Thoracic aorta (tissue), 2 donors: Measurements from ENCODE around the gene PTPN1. TPM values are rescaled to one million over a fixed set of nuclear protein-coding genes. Genes with fewer than 3 reads are reported as not detected.
"Not testable (repeated sequence)": the region's sequence is repeated elsewhere in the genome, so short reads cannot be mapped to it uniquely, and the experiment has no call there.

ENCODE experiments used
- ATAC-seq: fragments of 150-250 bp; one replicate; pipeline ENCODE4 v1.8.0; 2017; ENCODE audit warnings: low read depth; ENCODE audit not compliant: insufficient number of reproducible peaks, low FRiP score
- DNase-seq: peaks from one replicate; pipeline ENCODE4 v3.0.0-alpha.2; 2020; ENCODE audit warnings: low spot score
- H3K27ac ChIP-seq, 2 donors: fragments of 200-600 bp; sonication (generic); 1 replicate in 1 of 2; 2 replicates in 1 of 2; pipeline ENCODE4 v1.5.1; 2016; ENCODE audit warnings: mild to moderate bottlenecking in 2 of 2, moderate library complexity in 2 of 2
- H3K27me3 ChIP-seq: fragments of 200-600 bp; sonication (generic); replicated peaks from 2 replicates; pipeline ENCODE4 v1.6.0; 2016; ENCODE audit warnings: mild to moderate bottlenecking; ENCODE audit not compliant: insufficient read depth
- H3K36me3 ChIP-seq: fragments of 200-600 bp; sonication (generic); one replicate; pipeline ENCODE4 v1.5.1; 2016
- H3K4me1 ChIP-seq, 2 donors: fragments of 200-600 bp; sonication (generic); 1 replicate in 1 of 2; 2 replicates in 1 of 2; pipeline versions ENCODE4 v1.5.1 to v1.6.0; 2016; ENCODE audit warnings: low read depth in 2 of 2, mild to moderate bottlenecking in 1 of 2; ENCODE audit not compliant: control insufficient read depth in 1 of 2
- H3K4me3 ChIP-seq: fragments of 200-600 bp; sonication (generic); 2 replicates; pipeline ENCODE4 v1.5.1; 2016; ENCODE audit warnings: mild to moderate bottlenecking
- H3K9me3 ChIP-seq: fragments of 200-600 bp; sonication (generic); 2 replicates; pipeline ENCODE4 v1.5.1; 2016
- total RNA-seq, 2 donors: library from RNA; depleted of rRNA; stranded (reverse); fragments of >200 nt; gene quantifications; one replicate each; pipeline versions ENCODE4 v1.1.0 to v1.2.3, GENCODE V29; 2016
- TF ChIP-seq, protein P1 (sequence below): fragments of 200-600 bp; sonication (generic); IDR thresholded peaks from one replicate; pipeline ENCODE4 v1.5.1; 2019; ENCODE audit warnings: antibody characterized with exemption

PTPN1 gene
- total RNA-seq, 2 donors from 2014 or later, result 32.5 to 68.9 TPM

DNA sequence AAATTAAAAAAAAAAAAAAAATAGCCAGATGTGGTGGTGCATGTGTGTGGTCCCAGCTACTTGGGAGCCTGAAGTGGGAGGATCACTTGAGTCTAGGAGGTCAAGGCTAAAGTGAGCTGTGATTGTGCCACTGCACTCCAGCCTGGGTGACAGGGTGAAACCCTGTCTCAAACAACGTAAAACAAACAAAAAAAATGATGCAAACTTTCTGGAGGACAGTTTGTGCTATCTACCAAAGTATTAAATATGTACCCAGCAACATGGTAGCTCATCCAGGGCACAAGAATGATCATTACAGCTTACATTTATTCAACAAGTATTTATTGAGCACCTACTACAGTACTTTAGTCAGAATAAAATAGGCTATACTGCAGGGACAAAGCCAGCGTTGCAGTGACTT lies 40.4 kb upstream of the PTPN1 start:
- no peak for DNase-seq
- H3K4me1 ChIP-seq, result no peaks in the 10 kb centered on the region
- H3K36me3 ChIP-seq, result no peaks in the 10 kb centered on the region
- TF ChIP-seq, protein P1, sequence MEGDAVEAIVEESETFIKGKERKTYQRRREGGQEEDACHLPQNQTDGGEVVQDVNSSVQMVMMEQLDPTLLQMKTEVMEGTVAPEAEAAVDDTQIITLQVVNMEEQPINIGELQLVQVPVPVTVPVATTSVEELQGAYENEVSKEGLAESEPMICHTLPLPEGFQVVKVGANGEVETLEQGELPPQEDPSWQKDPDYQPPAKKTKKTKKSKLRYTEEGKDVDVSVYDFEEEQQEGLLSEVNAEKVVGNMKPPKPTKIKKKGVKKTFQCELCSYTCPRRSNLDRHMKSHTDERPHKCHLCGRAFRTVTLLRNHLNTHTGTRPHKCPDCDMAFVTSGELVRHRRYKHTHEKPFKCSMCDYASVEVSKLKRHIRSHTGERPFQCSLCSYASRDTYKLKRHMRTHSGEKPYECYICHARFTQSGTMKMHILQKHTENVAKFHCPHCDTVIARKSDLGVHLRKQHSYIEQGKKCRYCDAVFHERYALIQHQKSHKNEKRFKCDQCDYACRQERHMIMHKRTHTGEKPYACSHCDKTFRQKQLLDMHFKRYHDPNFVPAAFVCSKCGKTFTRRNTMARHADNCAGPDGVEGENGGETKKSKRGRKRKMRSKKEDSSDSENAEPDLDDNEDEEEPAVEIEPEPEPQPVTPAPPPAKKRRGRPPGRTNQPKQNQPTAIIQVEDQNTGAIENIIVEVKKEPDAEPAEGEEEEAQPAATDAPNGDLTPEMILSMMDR, result no peak
- no peak overlapping the region for H3K4me3 ChIP-seq
- H3K9me3 ChIP-seq, result no peaks in the 10 kb centered on the region
- no peaks in the 10 kb centered on the region for H3K27me3 ChIP-seq
- ATAC-seq, result no peak
- no peak overlapping the region for H3K27ac ChIP-seq

DNA sequence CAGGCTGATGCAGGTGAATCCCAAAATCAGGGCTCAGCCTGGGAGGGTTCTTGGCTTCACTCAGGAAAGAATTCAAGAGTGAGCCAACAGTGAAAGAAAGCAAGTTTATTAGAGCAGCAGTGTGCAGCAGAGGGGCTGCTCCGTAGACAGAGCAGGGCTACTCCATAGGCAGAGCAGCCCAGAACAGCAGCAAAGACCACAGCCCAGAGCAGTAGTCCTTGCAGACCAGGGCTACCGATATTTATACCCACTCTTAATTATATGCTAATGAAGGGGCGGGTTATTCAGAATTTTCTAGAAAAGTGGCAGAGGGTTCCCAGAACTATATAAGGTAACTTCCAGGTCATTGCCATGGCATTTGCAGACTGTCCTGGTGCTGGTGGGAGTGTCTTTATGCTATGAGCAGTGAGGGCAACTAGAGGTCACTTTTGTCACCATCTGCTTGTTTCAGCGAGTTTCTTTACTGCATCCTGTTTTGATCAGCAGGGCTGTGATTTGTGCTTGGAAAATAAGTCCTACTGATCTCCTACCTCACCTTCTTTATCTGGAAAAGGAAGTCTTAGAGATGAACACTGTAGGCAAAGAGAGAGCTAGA lies 39.8 kb upstream of the PTPN1 start:
- Histone ChIP-seq H3K27me3 (no peaks in the 10 kb centered on the region), H3K36me3 (no peaks in the 10 kb centered on the region), H3K27ac (no peak overlapping the region), H3K9me3 (no peaks in the 10 kb centered on the region), H3K4me3 (no peak overlapping the region), H3K4me1 (no peaks in the 10 kb centered on the region)
- TF ChIP-seq, protein P1, result no peak
- ATAC-seq (no peak), DNase-seq (no peak)

DNA sequence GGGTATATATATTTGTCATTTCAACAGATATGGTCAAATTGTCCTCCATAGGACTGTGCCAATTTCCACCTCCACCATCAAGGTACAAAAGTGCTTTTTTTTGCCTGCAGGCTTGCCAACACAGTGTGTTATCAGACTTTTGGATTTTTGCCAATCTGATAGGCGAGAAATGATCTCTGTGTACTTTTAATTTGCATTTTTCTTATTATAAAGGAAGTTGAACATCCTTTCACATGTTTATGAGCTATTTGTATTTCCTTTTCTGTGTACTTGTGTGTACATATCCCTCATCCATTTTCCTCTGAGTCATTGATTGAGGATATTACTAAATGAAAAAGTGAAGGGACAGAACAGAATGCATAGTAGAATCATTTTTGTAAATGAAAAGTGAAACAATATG lies 39.0 kb upstream of the PTPN1 start:
- no peaks in the 10 kb centered on the region for H3K36me3 ChIP-seq
- TF ChIP-seq, protein P1, result no peak
- H3K27ac ChIP-seq, result no peak overlapping the region
- ATAC-seq (no peak), DNase-seq (no peak)
- no peaks in the 10 kb centered on the region for H3K9me3 ChIP-seq
- no peaks in the 10 kb centered on the region for H3K4me1 ChIP-seq
- H3K4me3 ChIP-seq, result no peak overlapping the region
- no peaks in the 10 kb centered on the region for H3K27me3 ChIP-seq

DNA sequence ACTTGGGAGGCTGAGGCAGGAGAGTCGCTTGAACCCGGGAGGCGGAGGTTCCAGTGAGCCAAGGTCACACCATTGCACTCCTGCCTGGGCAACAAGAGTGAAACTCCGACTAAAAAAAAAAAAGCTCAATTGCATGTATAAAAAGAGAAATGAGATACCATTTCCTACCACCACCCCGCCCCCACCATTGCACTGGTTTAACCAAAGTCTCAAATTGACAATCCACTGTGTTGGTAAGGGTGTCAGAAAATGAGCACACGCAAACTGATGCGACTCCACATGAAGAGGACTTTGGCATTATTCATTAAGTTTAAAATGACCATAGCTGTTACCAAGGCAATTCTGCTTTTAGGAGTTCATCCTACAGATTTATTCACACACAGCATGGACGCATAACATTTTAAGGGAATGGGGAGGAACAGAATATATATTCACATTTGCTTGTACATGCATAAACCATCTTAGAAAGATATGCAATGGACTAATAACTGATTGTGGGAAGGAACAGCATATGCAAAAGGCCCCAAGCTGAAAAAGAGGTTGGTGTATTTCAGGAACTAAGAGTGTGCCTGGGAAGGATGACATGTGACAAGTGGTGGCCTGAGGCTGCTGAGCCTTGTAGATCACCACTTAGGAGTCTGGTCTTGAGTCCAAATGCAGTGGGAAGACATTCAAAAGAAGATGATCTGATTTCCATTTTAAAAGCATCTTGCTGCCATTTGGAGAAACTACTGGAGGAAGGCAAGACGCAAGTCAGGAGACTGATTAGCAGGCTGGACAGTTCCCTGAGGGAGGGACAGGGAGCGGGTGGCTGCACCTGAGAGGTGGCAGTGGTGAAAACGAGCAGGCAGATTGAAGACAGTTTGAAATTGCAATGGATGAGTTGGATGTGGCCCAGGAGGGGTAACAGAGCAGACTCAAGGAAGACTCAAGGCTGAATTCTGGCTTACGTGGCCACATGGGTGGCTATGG lies 37.2 kb upstream of the PTPN1 start:
- no peaks in the 10 kb centered on the region for H3K4me1 ChIP-seq
- no peak overlapping the region for H3K27ac ChIP-seq
- TF ChIP-seq, protein P1, result no peak
- H3K4me3 ChIP-seq, result no peak overlapping the region
- H3K9me3 ChIP-seq, result no peaks in the 10 kb centered on the region
- ATAC-seq (no peak), DNase-seq (no peak)
- no peaks in the 10 kb centered on the region for H3K36me3 ChIP-seq
- no peaks in the 10 kb centered on the region for H3K27me3 ChIP-seq

DNA sequence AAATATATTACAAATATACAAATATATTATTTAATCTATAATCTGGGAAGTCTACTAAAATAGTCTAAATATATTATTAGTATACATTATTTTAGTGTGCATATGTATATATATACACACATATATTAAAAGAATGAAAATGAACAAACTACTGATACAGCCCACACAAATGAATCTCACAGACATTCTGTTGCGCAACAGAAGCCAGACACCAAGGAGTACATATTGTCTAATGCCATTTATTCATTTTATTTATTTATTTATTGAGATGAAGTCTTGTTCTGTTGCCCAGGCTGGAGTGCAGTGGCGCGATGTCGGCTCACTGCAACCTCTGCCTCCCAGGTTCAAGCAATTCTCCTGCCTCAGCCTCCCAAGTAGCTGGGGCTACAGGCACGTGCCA lies 35.8 kb upstream of the PTPN1 start:
- not testable (repeated sequence) for H3K4me3 ChIP-seq, H3K4me1 ChIP-seq, H3K9me3 ChIP-seq, H3K27me3 ChIP-seq, H3K27ac ChIP-seq, ATAC-seq, DNase-seq, H3K36me3 ChIP-seq
